Measurements from ENCODE around the gene JAKMIP2.

JAKMIP2 gene

GRCh38 chr5:147759441-147759840 is 23.1 kb downstream of the JAKMIP2 start:
- H3K4me3 ChIP-seq (ENCODE audit: low read length) = no peak overlapping the region
- no peak for DNase-seq (ENCODE audit: low read depth)
- TF ChIP-seq CTCF (IDR thresholded peaks at IDR 0.05; ENCODE audit: insufficient read depth, low read depth, low read length, missing control alignments) = no peak

GRCh38 chr5:147756566-147756965 is 26.0 kb downstream of the JAKMIP2 start:
- TF ChIP-seq CTCF (IDR thresholded peaks at IDR 0.05; ENCODE audit: insufficient read depth, low read depth, low read length, missing control alignments) = no peak
- H3K4me3 ChIP-seq (ENCODE audit: low read length) = no peak overlapping the region
- no peak for DNase-seq (ENCODE audit: low read depth)

- no peak for DNase-seq (ENCODE audit: low read depth)
- TF ChIP-seq CTCF (IDR thresholded peaks at IDR 0.05; ENCODE audit: insufficient read depth, low read depth, low read length, missing control alignments) = no peak
- H3K4me3 ChIP-seq (ENCODE audit: low read length) = no peak overlapping the region
These were observed 28.0 kb downstream of the JAKMIP2 start for GRCh38 chr5:147754372-147755122.

GRCh38 chr5:147753765-147754164 is 28.8 kb downstream of the JAKMIP2 start:
- TF ChIP-seq CTCF (IDR thresholded peaks at IDR 0.05; ENCODE audit: insufficient read depth, low read depth, low read length, missing control alignments) = no peak
- H3K4me3 ChIP-seq (ENCODE audit: low read length) = no peak overlapping the region
- no peak for DNase-seq (ENCODE audit: low read depth)

GRCh38 chr5:147752666-147753290 is 29.8 kb downstream of the JAKMIP2 start:
- no peak for DNase-seq (ENCODE audit: low read depth)
- TF ChIP-seq CTCF (IDR thresholded peaks at IDR 0.05; ENCODE audit: insufficient read depth, low read depth, low read length, missing control alignments) = no peak
- no peak overlapping the region for H3K4me3 ChIP-seq (ENCODE audit: low read length)

GRCh38 chr5:147752033-147752432 is 30.5 kb downstream of the JAKMIP2 start:
- no peak for DNase-seq (ENCODE audit: low read depth)
- TF ChIP-seq CTCF (IDR thresholded peaks at IDR 0.05; ENCODE audit: insufficient read depth, low read depth, low read length, missing control alignments) = no peak
- H3K4me3 ChIP-seq (ENCODE audit: low read length) = no peak overlapping the region

All from epithelial cell of esophagus (primary cell).